Ovary (tissue), 3 donors: ENCODE data around the gene FGF3.

ENCODE experiments used
- CTCF ChIP-seq, 3 donors: fragments of 450-650 bp in 2 of 3; fragments of 200-600 bp in 1 of 3; IDR thresholded peaks; one replicate each; pipeline versions ENCODE4 v1.5.1 to v1.8.0; 2016 to 2022; ENCODE audit warnings: antibody characterized with exemption in 3 of 3, mild to moderate bottlenecking in 1 of 3
- EP300 ChIP-seq: sonication (generic); formaldehyde crosslinking; IDR thresholded peaks from one replicate; pipeline ENCODE4 v1.6.1; 2017; ENCODE audit warnings: antibody characterized with exemption
- POLR2A ChIP-seq: fragments of 450-650 bp; IDR thresholded peaks from one replicate; pipeline ENCODE4 v1.6.1; 2017; ENCODE audit warnings: antibody characterized with exemption, mild to moderate bottlenecking, moderate library complexity
- donor health status: DM: no; HTN: no; CAD: no.

GRCh38 chr11:69773626-69774353 lies 45.4 kb downstream of the FGF3 start:
- TF ChIP-seq POLR2A: no peak
- no peak for TF ChIP-seq CTCF (IDR thresholded peaks at IDR 0.05)
- TF ChIP-seq EP300: no peak
